Cardiac fibroblast (primary cell): ENCODE data around the gene SH2D4B.
"Not testable (repeated sequence)": the region's sequence is repeated elsewhere in the genome, so short reads cannot be mapped to it uniquely, and the experiment has no call there.

Source experiments
- DNase-seq, 2 donors: peaks; one replicate each; pipeline versions ENCODE4 v3.0.0 to v3.0.0-alpha.2; 2010; ENCODE audit warnings: low read depth in 2 of 2
- H3K4me3 ChIP-seq, 2 donors: replicated peaks in 1 of 2; 1 replicate in 1 of 2; 2 replicates in 1 of 2; pipeline ENCODE4 v1.5.1; 2011; ENCODE audit warnings: low read depth in 2 of 2, low read length in 2 of 2, mild to moderate bottlenecking in 2 of 2, moderate library complexity in 1 of 2
- TF ChIP-seq, protein P1 (sequence below): IDR thresholded peaks from one replicate; pipeline ENCODE4 v1.5.1; 2011; ENCODE audit warnings: low read depth, mild to moderate bottlenecking, low read length, inconsistent platforms

The SH2D4B gene

GRCh38 chr10:80540618-80540980, 2.9 kb downstream of the SH2D4B start:
- TF ChIP-seq, protein P1, sequence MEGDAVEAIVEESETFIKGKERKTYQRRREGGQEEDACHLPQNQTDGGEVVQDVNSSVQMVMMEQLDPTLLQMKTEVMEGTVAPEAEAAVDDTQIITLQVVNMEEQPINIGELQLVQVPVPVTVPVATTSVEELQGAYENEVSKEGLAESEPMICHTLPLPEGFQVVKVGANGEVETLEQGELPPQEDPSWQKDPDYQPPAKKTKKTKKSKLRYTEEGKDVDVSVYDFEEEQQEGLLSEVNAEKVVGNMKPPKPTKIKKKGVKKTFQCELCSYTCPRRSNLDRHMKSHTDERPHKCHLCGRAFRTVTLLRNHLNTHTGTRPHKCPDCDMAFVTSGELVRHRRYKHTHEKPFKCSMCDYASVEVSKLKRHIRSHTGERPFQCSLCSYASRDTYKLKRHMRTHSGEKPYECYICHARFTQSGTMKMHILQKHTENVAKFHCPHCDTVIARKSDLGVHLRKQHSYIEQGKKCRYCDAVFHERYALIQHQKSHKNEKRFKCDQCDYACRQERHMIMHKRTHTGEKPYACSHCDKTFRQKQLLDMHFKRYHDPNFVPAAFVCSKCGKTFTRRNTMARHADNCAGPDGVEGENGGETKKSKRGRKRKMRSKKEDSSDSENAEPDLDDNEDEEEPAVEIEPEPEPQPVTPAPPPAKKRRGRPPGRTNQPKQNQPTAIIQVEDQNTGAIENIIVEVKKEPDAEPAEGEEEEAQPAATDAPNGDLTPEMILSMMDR, result no peak
- no peak for DNase-seq
- H3K4me3 ChIP-seq, result no peak overlapping the region

- TF ChIP-seq, protein P1, result no peak
- DNase-seq, result no peak
Observed at GRCh38 chr10:80540981-80541750, 3.5 kb downstream of the SH2D4B start.

GRCh38 chr10:80542053-80542452, 4.4 kb downstream of the SH2D4B start:
- TF ChIP-seq, protein P1, result no peak
- no peak overlapping the region for H3K4me3 ChIP-seq
- DNase-seq, result peak in 1 of 2 donors; percentile 32

More at GRCh38 chr10:80540981-80541750, 3.5 kb downstream of the SH2D4B start:
- H3K4me3 ChIP-seq, result no peak overlapping the region

GRCh38 chr10:80542652-80543318, 5.1 kb downstream of the SH2D4B start:
- TF ChIP-seq, protein P1, result no peak
- H3K4me3 ChIP-seq, result no peak overlapping the region
- no peak for DNase-seq

GRCh38 chr10:80543319-80543672, 5.6 kb downstream of the SH2D4B start:
- not testable (repeated sequence) for DNase-seq

DNA sequence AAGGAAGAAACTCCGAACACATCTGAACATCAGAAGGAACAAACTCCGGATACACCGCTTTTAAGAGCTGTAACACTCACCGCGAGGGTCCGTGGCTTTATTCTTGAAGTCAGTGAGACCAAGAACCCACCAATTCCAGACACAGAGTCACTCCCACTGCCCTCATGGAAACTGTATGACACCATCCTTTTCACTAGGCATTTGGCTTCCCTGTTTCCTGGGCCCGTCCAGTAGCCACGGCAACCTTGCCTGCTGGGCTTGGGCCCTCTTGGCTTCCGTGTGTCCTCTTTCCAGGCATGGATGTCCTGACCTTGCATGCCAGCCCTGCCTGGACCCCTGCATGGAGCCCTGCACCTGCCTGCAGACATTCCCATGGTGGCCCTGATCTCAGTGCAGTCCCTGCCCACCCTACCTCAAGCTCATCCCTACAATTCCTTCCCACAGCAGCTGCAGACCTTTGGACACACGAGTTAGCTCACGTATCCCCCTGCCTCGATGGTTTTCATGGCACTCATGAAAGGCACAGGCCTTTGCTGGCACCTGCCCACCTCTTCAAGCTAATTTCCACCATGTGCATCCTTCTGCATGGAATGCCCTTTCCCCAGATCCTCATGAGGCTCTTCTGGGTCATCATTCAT, 6.7 kb downstream of the SH2D4B start:
- no peak for DNase-seq
- TF ChIP-seq, protein P1, result no peak
- no peak overlapping the region for H3K4me3 ChIP-seq

More at GRCh38 chr10:80543319-80543672, 5.6 kb downstream of the SH2D4B start:
- not testable (repeated sequence) for H3K4me3 ChIP-seq

DNA sequence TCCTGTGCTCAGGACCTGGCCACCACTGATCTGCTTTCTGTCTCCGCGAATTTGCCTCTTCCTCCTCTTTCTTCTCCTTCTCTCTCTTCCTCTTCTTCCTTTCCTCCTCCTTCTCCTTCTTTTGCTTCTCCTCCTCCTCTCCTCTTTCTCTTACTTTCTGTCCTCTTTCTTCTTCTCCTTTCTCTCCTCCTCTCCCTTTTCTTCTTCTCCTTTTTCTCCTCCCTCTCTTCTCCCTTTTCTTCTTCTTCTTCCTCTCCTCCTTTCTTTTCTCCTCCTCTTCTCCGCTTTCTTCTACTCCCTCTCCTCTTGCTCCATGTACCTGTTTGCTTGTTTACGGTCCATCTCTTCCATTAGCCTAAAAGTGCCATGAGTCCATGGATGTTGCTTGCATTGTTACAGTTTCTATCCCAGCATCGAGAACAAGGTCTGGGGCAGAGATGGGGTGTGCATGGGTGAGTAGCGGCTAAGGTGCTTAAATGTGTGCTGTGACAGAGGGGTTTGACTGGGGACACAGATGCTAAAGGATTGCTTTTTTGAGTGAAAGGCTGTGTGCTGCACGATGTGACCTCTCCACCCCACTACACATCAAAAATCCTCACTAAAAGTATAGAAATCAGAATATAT, 7.7 kb downstream of the SH2D4B start:
- TF ChIP-seq, protein P1, result no peak
- H3K4me3 ChIP-seq, result no peak overlapping the region
- no peak for DNase-seq
